Activated T-cell treated with anti-CD3 and anti-CD28 coated beads for 1 hour (primary cell): ENCODE measurements around the gene MMRN2.

Source experiments
- DNase-seq: peaks from one replicate; pipeline ENCODE4 v3.0.0-alpha.2; 2020; ENCODE audit warnings: low read depth

Gene MMRN2

GRCh38 chr10:86888585-86889381, 68.6 kb downstream of the MMRN2 start:
- no peak for DNase-seq
